Measurements from ENCODE around the gene AFMID. TPM values are rescaled to one million over a fixed set of nuclear protein-coding genes. Genes with fewer than 3 reads are reported as not detected.
A peak's percentile ranks its signal among the peaks of the same experiment; 100 is the strongest.

AFMID gene
- total RNA-seq, 1 donor from 2014 or later, result 47.6 TPM

- H3K4me3 ChIP-seq, result no peak overlapping the region
- H3K27me3 ChIP-seq, result no peaks in the 10 kb centered on the region
- TF ChIP-seq POLR2A (IDR thresholded peaks at IDR 0.05), result no peak
- no peak for TF ChIP-seq POLR2AphosphoS5 (IDR thresholded peaks at IDR 0.05; ENCODE audit: insufficient read depth in 1 of 2, low read depth in 1 of 2)
- intact Hi-C loops (cut with DNase I), result no loop called here
- DNase-seq (ENCODE audit: extremely low spot score in 2 of 2), result no peak
- no peaks in the 10 kb centered on the region for H3K36me3 ChIP-seq
- H3K27ac ChIP-seq, result no peak overlapping the region
- H3K4me1 ChIP-seq, result peaks cover 36% of the 10 kb centered on the region
- H3K9me3 ChIP-seq, result no peaks in the 10 kb centered on the region
Measured at GRCh38 chr17:78147315-78147998, 39.7 kb upstream of the AFMID start.

GRCh38 chr17:78148286-78149016 lies 38.7 kb upstream of the AFMID start:
- Histone ChIP-seq H3K27me3 (no peaks in the 10 kb centered on the region), H3K4me3 (no peak overlapping the region), H3K36me3 (no peaks in the 10 kb centered on the region), H3K9me3 (no peaks in the 10 kb centered on the region), H3K4me1 (peaks cover 35% of the 10 kb centered on the region), H3K27ac (no peak overlapping the region)
- intact Hi-C loops (cut with DNase I), result no loop called here
- no peak for DNase-seq (ENCODE audit: extremely low spot score in 2 of 2)
- TF ChIP-seq POLR2AphosphoS5 (IDR thresholded peaks at IDR 0.05; ENCODE audit: insufficient read depth in 1 of 2, low read depth in 1 of 2), result no peak
- TF ChIP-seq, protein P1, sequence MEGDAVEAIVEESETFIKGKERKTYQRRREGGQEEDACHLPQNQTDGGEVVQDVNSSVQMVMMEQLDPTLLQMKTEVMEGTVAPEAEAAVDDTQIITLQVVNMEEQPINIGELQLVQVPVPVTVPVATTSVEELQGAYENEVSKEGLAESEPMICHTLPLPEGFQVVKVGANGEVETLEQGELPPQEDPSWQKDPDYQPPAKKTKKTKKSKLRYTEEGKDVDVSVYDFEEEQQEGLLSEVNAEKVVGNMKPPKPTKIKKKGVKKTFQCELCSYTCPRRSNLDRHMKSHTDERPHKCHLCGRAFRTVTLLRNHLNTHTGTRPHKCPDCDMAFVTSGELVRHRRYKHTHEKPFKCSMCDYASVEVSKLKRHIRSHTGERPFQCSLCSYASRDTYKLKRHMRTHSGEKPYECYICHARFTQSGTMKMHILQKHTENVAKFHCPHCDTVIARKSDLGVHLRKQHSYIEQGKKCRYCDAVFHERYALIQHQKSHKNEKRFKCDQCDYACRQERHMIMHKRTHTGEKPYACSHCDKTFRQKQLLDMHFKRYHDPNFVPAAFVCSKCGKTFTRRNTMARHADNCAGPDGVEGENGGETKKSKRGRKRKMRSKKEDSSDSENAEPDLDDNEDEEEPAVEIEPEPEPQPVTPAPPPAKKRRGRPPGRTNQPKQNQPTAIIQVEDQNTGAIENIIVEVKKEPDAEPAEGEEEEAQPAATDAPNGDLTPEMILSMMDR (IDR thresholded peaks at IDR 0.05), result no peak
- TF ChIP-seq POLR2A (IDR thresholded peaks at IDR 0.05), result no peak

- no peak for DNase-seq (ENCODE audit: extremely low spot score in 2 of 2)
- Histone ChIP-seq H3K4me3 (no peak overlapping the region), H3K9me3 (no peaks in the 10 kb centered on the region), H3K36me3 (no peaks in the 10 kb centered on the region), H3K27me3 (no peaks in the 10 kb centered on the region), H3K27ac (no peak overlapping the region), H3K4me1 (peaks cover 5% of the 10 kb centered on the region)
- TF ChIP-seq, protein P1 (IDR thresholded peaks at IDR 0.05), result no peak
- peak in 1 of 2 donors; percentile 31 for TF ChIP-seq POLR2AphosphoS5 (IDR thresholded peaks at IDR 0.05; ENCODE audit: insufficient read depth in 1 of 2, low read depth in 1 of 2)
- intact Hi-C loops (cut with DNase I), result no loop called here
Measured at GRCh38 chr17:78151514-78152008, 35.6 kb upstream of the AFMID start.

- Histone ChIP-seq H3K9me3 (no peaks in the 10 kb centered on the region), H3K4me1 (peaks cover 5% of the 10 kb centered on the region), H3K27ac (no peak overlapping the region), H3K36me3 (no peaks in the 10 kb centered on the region), H3K4me3 (no peak overlapping the region), H3K27me3 (no peaks in the 10 kb centered on the region)
- intact Hi-C loops (cut with DNase I), result no loop called here
- DNase-seq (ENCODE audit: extremely low spot score in 2 of 2), result no peak
- TF ChIP-seq POLR2A (IDR thresholded peaks at IDR 0.05), result no peak
- TF ChIP-seq, protein P1 (IDR thresholded peaks at IDR 0.05), result no peak
- TF ChIP-seq POLR2AphosphoS5 (IDR thresholded peaks at IDR 0.05; ENCODE audit: insufficient read depth in 1 of 2, low read depth in 1 of 2), result no peak
Measured at GRCh38 chr17:78154903-78155811, 32.0 kb upstream of the AFMID start.

DNA sequence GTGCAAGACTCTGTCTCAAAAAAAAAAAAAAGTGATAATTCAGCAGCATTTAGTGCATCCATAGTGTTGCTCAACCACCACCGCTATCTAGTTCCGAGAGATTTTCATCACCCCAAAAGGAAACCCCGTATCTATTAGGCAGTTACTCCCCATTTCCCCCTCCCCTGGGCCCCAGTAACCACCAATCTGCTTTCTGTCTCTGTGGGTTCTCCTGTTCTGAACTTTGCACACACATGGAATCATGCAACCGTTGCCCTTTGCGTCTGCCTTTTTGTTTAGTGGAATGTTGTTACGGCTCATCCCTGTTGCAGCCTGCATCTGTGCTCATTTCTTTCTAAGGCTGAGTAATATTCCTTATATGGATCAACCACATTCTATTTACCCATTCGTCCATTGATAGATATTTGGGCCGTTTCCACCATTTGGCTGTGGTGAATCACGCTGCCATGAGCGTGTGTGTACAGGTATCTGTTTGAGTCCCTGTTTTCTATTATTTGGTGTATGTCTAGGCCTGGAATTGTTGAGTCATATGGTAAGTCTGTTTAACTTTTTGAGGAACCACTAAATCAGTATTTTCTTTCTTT lies 27.5 kb upstream of the AFMID start:
- H3K4me1 ChIP-seq, result no peaks in the 10 kb centered on the region
- H3K27ac ChIP-seq, result peak overlapping the region; percentile 72
- no peaks in the 10 kb centered on the region for H3K36me3 ChIP-seq
- H3K4me3 ChIP-seq, result no peak overlapping the region
- intact Hi-C loops (cut with DNase I), result no loop called here
- DNase-seq (ENCODE audit: extremely low spot score in 2 of 2), result no peak
- TF ChIP-seq, protein P1 (IDR thresholded peaks at IDR 0.05), result no peak
- no peak for TF ChIP-seq POLR2A (IDR thresholded peaks at IDR 0.05)
- TF ChIP-seq POLR2AphosphoS5 (IDR thresholded peaks at IDR 0.05; ENCODE audit: insufficient read depth in 1 of 2, low read depth in 1 of 2), result peak in 1 of 2 donors; percentile 85
- no peaks in the 10 kb centered on the region for H3K9me3 ChIP-seq
- H3K27me3 ChIP-seq, result no peaks in the 10 kb centered on the region
